Transverse colon (tissue), 4 donors: ENCODE results near the gene NPVF. TPM values are rescaled to one million over a fixed set of nuclear protein-coding genes. Genes with fewer than 3 reads are reported as not detected.

ENCODE experiments used
- DNase-seq: peaks from one replicate; pipeline ENCODE4 v3.0.0-alpha.2; 2019
- H3K27ac ChIP-seq, 4 donors: fragments of 200-600 bp; sonication (generic); 2 replicates each; pipeline ENCODE4 v1.5.1; 2016 to 2018; ENCODE audit warnings: inconsistent platforms in 4 of 4
- H3K27me3 ChIP-seq: fragments of 200-600 bp; sonication (generic); 2 replicates; pipeline ENCODE4 v1.5.1; 2017; ENCODE audit warnings: inconsistent platforms
- H3K36me3 ChIP-seq, 4 donors: fragments of 200-600 bp; sonication (generic); 2 replicates each; pipeline ENCODE4 v1.5.1; 2017 to 2019; ENCODE audit warnings: inconsistent platforms in 4 of 4
- H3K4me1 ChIP-seq, 4 donors: fragments of 200-600 bp; sonication (generic); 2 replicates each; pipeline ENCODE4 v1.5.1; 2017 to 2020; ENCODE audit warnings: inconsistent platforms in 4 of 4
- H3K4me3 ChIP-seq, 4 donors: fragments of 200-600 bp; sonication (generic); 1 replicate in 1 of 4; 2 replicates in 3 of 4; pipeline versions ENCODE4 v1.5.1 to v1.6.1; 2017 to 2019; ENCODE audit warnings: inconsistent platforms in 4 of 4
- H3K9me3 ChIP-seq, 2 donors: fragments of 200-600 bp; sonication (generic); 2 replicates each; pipeline ENCODE4 v1.5.1; 2017 to 2019; ENCODE audit warnings: inconsistent platforms in 2 of 2
- CTCF ChIP-seq, 5 experiments: fragments of 200-600 bp in 3 of 5; fragments of 450-650 bp in 2 of 5; sonication (generic) in 3 of 5; IDR thresholded peaks; 1 replicate in 2 of 5; 2 replicates in 3 of 5; pipeline ENCODE4 v1.5.1; 2016 to 2017; ENCODE audit warnings: antibody characterized with exemption in 5 of 5, inconsistent platforms in 3 of 5, mild to moderate bottlenecking in 2 of 5, moderate library complexity in 1 of 5
- EP300 ChIP-seq: sonication (generic); formaldehyde crosslinking; IDR thresholded peaks from one replicate; pipeline ENCODE4 v1.6.1; 2017; ENCODE audit warnings: antibody characterized with exemption, low read depth
- POLR2A ChIP-seq: fragments of 450-650 bp; IDR thresholded peaks from one replicate; pipeline ENCODE4 v1.6.1; 2016; ENCODE audit warnings: antibody characterized with exemption, mild to moderate bottlenecking, moderate library complexity
- POLR2AphosphoS5 ChIP-seq, 3 donors: sonication (generic); formaldehyde crosslinking; IDR thresholded peaks; one replicate each; pipeline ENCODE4 v1.6.1; 2016; ENCODE audit warnings: antibody characterized with exemption in 3 of 3
- WGBS, 2 donors: methylation state at CpG; one replicate each; pipeline ENCODE4 v1.1.5; 2018; ENCODE audit warnings: low coverage in 1 of 2; 5-methylcytosine and 5-hydroxymethylcytosine counted together
- in situ Hi-C, 4 donors: fragments of 200-750 bp; cut with MboI; loops; one replicate each; pipeline versions ENCODE4 v1.15.0 to v1.15.1; 2017; ENCODE audit warnings: low sequenced_read_pairs in 3 of 4, low pct_ligation_motif_present in 1 of 4, low pct_unique_long_range_greater_than_20kb in 1 of 4
- intact Hi-C: fragments of 100-400 bp; cut with DNase I; formaldehyde crosslinking; loops from one replicate; pipeline ENCODE4 v1.15.1; 2023; ENCODE audit warnings: low total_unique reads
- total RNA-seq, 4 donors: library from RNA; depleted of rRNA; stranded (reverse); fragments of >200 nt; gene quantifications; one replicate each; pipeline ENCODE4 v1.1.0, GENCODE V29; 2016

Gene NPVF
- total RNA-seq, 4 donors from 2014 or later = not detected

GRCh38 chr7:25235471-25235870 lies 7.2 kb upstream of the NPVF start:
- intact Hi-C loops (no loop called here), in situ Hi-C loops (no loop called here)
- Histone ChIP-seq H3K36me3 (no peaks in the 10 kb centered on the region), H3K4me1 (peaks cover 0 to 6% (median under 1%) of the 10 kb centered on the region in 4 donors), H3K27ac (no peak overlapping the region), H3K4me3 (no peak overlapping the region), H3K9me3 (no peaks in the 10 kb centered on the region), H3K27me3 (no peaks in the 10 kb centered on the region)
- no peak for TF ChIP-seq POLR2A
- no peak for TF ChIP-seq CTCF (IDR thresholded peaks at IDR 0.05)
- no peak for TF ChIP-seq EP300
- no peak for TF ChIP-seq POLR2AphosphoS5 (IDR thresholded peaks at IDR 0.05)
- 98% methylated on average over 3 of the region's 3 CpGs; no CpG with 5 or more reads in 1 of the 2 donors for WGBS, 2 donors
- DNase-seq = no peak

DNA sequence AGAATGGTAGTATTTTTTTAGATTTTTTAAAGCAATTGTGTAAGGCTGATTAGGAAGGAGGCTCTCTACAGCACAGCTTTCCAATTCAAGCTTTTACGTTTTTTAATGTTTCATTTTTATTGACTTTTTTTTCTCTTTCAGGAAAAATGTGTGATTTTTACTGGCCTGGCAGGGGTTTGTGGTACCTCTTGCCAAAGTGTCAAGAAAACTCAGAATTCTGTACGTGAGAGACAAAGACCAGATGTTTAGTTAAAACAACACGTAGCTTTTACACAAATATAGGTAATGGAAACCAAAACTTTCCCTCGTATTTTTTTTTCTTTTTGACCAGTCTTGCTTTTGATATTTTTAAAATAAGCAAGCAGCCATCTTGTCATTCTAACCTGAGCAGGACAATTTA lies 6.0 kb upstream of the NPVF start:
- H3K4me1 ChIP-seq = peaks cover 0 to 5% (median 0%) of the 10 kb centered on the region in 4 donors
- no peaks in the 10 kb centered on the region for H3K36me3 ChIP-seq
- no peak overlapping the region for H3K27ac ChIP-seq
- DNase-seq = no peak
- in situ Hi-C loops = no loop called here
- H3K9me3 ChIP-seq = no peaks in the 10 kb centered on the region
- WGBS, 2 donors = 55 to 56% methylated on average over 4 of the region's 4 CpGs
- H3K27me3 ChIP-seq = no peaks in the 10 kb centered on the region
- intact Hi-C loops = no loop called here
- TF ChIP-seq POLR2AphosphoS5 (IDR thresholded peaks at IDR 0.05) (no peak), EP300 (no peak), CTCF (IDR thresholded peaks at IDR 0.05) (no peak), POLR2A (no peak)
- H3K4me3 ChIP-seq = no peak overlapping the region

- TF ChIP-seq POLR2AphosphoS5 (IDR thresholded peaks at IDR 0.05) (no peak), EP300 (no peak), POLR2A (no peak), CTCF (IDR thresholded peaks at IDR 0.05) (no peak)
- no peaks in the 10 kb centered on the region for H3K27me3 ChIP-seq
- peaks cover 0 to 11% (median 2%) of the 10 kb centered on the region in 4 donors for H3K4me1 ChIP-seq
- in situ Hi-C loops = no loop called here
- no peaks in the 10 kb centered on the region for H3K9me3 ChIP-seq
- no peaks in the 10 kb centered on the region for H3K36me3 ChIP-seq
- intact Hi-C loops = no loop called here
- WGBS, 2 donors = 85% methylated on average over 3 of the region's 3 CpGs; no CpG with 5 or more reads in 1 of the 2 donors
- H3K4me3 ChIP-seq = no peak overlapping the region
- H3K27ac ChIP-seq = no peak overlapping the region
- no peak for DNase-seq
Observed at GRCh38 chr7:25223206-25223605, 5.1 kb downstream of the NPVF start.

DNA sequence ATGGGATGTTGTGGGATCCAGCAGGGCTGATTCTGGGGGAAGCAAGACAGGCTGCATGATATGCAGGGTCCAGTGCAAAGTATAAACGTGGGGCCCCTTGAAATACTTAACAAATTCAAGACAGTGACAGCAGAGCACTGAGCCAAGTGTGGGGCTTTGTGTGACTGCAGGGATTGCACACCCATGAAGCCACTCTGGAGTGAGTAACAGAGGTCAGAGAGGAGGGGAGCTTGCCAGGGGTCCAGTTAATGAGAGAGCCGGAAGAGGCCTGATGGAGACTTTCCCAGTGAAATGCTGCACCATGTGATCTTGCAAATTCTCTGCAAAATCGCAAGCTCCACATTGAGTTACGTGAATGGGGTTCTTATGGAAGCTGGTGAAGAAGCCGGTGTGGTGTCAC lies 5.6 kb downstream of the NPVF start:
- no peak for DNase-seq
- no peaks in the 10 kb centered on the region for H3K27me3 ChIP-seq
- H3K4me3 ChIP-seq = no peak overlapping the region
- no peaks in the 10 kb centered on the region for H3K36me3 ChIP-seq
- WGBS, 2 donors = 77 to 87% methylated on average over 5 of the region's 5 CpGs
- in situ Hi-C loops = no loop called here
- TF ChIP-seq POLR2A (no peak), POLR2AphosphoS5 (IDR thresholded peaks at IDR 0.05) (no peak), EP300 (no peak), CTCF (IDR thresholded peaks at IDR 0.05) (no peak)
- intact Hi-C loops = no loop called here
- no peaks in the 10 kb centered on the region for H3K9me3 ChIP-seq
- H3K27ac ChIP-seq = no peak overlapping the region
- peaks cover 0 to 11% (median 2%) of the 10 kb centered on the region in 4 donors for H3K4me1 ChIP-seq
